Right ventricle myocardium superior (tissue), 1 donor: ENCODE measurements around the gene DDA1. TPM values are rescaled to one million over a fixed set of nuclear protein-coding genes. Genes with fewer than 3 reads are reported as not detected.

ENCODE experiments used
- ATAC-seq: fragments of 200-7000 bp; cut with Tn5 transposase; one replicate; pipeline ENCODE4 v1.9.1; 2020; ENCODE audit warnings: mild to moderate bottlenecking; ENCODE audit not compliant: poor library complexity
- DNase-seq: peaks from one replicate; pipeline ENCODE4 v3.0.0-alpha.2; 2020
- intact Hi-C: fragments of 100-400 bp; cut with DNase I; formaldehyde crosslinking; loops from one replicate; pipeline ENCODE4 v1.11.2; 2022
- total RNA-seq: library from RNA; stranded (reverse); fragmentation: NEBNext Ultra II Directional; extraction: Animal tissue kit (Norgen Biotek cat#: 25700); gene quantifications from one replicate; pipeline ENCODE4 v1.2.1, GENCODE V29; 2021
- donor health status: DM: no; HTN: yes; CAD: no; lungs with severe emphysema.

The DDA1 gene
- total RNA-seq, 1 donor from 2014 or later = 27.4 TPM

- DNase-seq (peak; percentile 79), ATAC-seq (peak; percentile 17)
- intact Hi-C loops = no loop called here
Observed at GRCh38 chr19:17325881-17326594, 16.7 kb downstream of the DDA1 start.

GRCh38 chr19:17326595-17326966, 17.2 kb downstream of the DDA1 start:
- no peak for DNase-seq
- ATAC-seq = no peak
- intact Hi-C loops = no loop called here

- intact Hi-C loops = no loop called here
- ATAC-seq = no peak
- no peak for DNase-seq
Observed at GRCh38 chr19:17327068-17327653, 17.8 kb downstream of the DDA1 start.

- peak; percentile 19 for ATAC-seq
- DNase-seq = peak; percentile 57
- intact Hi-C loops = no loop called here
Observed at GRCh38 chr19:17327654-17328516, 18.5 kb downstream of the DDA1 start.

GRCh38 chr19:17328517-17329365, 19.4 kb downstream of the DDA1 start:
- ATAC-seq (no peak), DNase-seq (no peak)
- intact Hi-C loops = no loop called here

- intact Hi-C loops = no loop called here
- ATAC-seq = no peak
- DNase-seq = no peak
Observed at GRCh38 chr19:17329366-17330261, 20.3 kb downstream of the DDA1 start.

GRCh38 chr19:17330262-17331044, 21.1 kb downstream of the DDA1 start:
- DNase-seq (no peak), ATAC-seq (no peak)
- intact Hi-C loops = no loop called here

- intact Hi-C loops = no loop called here
- ATAC-seq (no peak), DNase-seq (no peak)
Observed at GRCh38 chr19:17331045-17331558, 21.7 kb downstream of the DDA1 start.

GRCh38 chr19:17332360-17332676, 23.0 kb downstream of the DDA1 start:
- intact Hi-C loops = no loop called here
- no peak for DNase-seq
- no peak for ATAC-seq

- intact Hi-C loops = no loop called here
- DNase-seq (no peak), ATAC-seq (no peak)
Observed at GRCh38 chr19:17332677-17333581, 23.6 kb downstream of the DDA1 start.

- intact Hi-C loops = no loop called here
- DNase-seq = no peak
- ATAC-seq = no peak
Observed at GRCh38 chr19:17333611-17334413, 24.4 kb downstream of the DDA1 start.

GRCh38 chr19:17334414-17335409, 25.3 kb downstream of the DDA1 start, which contains the start of gene ANO8:
Gene ANO8 (minus strand): TSS chr19:17334855. CDS start chr19:17334670, 185 bp downstream.
- peak; percentile 97 for DNase-seq
- peak; percentile 85 for ATAC-seq
- intact Hi-C loops = no loop called here

GRCh38 chr19:17335575-17335974, 26.2 kb downstream of the DDA1 start:
- intact Hi-C loops = no loop called here
- ATAC-seq (no peak), DNase-seq (no peak)
